HG02884 (cell line): ENCODE results near the gene CARD11.

Experiments
- ATAC-seq: cut with Tn5 transposase; IDR thresholded peaks from one replicate; pipeline ENCODE4 v1.9.1; 2021; ENCODE audit warnings: mild to moderate bottlenecking, moderate library complexity; ENCODE audit not compliant: unreplicated experiment

CARD11 gene

DNA sequence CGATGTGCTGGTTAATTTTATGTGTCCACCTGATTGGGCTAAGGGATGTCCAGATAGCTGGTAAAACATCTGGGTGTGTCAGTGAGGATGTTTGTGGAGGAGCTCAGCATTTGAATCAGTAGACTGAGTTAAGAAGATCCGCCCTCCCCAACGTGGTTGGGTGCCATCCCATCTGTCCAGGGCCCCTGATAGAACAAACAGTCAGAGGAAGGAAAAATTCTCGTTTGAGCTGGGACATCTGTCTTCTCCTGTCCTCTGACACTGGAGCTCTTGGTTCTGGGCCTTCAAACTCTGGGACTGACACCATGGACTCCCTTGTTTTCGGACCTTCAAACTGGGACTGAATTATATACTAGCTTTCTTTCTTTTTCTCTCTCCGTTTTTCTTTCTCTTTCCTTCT, 59.6 kb downstream of the CARD11 start:
- ATAC-seq, result no peak

DNA sequence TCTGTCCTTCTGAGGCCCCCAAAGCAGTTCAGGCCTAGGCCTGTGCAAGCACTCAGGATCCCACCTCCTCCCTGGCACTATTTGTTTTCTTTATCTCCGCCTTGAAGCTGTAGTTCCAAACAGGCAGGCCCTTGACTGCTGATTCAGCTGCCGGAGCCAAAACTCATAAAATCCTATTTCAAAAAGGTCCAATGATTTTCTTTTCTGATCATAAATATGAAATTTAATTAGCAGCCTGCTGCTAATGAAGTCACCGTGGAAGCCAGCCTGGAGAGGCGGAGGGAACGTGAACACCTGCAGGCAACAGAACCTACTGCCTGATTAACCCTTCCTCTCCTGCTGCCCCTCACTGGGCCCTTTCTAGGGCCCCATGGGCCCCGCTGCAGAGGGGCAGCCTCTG, 60.1 kb downstream of the CARD11 start:
- no peak for ATAC-seq

DNA sequence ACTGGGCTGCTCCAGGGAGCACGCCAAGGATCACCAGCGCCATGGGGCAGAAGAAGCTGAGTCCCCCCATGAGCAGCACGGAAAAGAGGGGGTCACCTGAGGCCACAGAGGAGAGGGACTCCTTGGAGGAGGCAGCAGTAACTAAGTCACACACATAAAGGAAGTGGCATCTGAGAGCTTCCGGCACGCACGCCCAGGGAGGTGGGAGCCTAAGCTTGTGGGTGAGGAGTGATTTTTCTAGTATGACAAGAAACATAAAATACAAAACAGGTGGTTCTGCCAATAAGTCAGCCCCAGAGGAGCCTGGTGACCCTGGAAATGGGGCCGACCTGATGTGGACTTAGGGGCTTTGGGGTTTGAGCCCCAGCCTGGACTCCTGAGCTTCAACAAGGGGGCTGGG, 60.8 kb downstream of the CARD11 start:
- no peak for ATAC-seq

DNA sequence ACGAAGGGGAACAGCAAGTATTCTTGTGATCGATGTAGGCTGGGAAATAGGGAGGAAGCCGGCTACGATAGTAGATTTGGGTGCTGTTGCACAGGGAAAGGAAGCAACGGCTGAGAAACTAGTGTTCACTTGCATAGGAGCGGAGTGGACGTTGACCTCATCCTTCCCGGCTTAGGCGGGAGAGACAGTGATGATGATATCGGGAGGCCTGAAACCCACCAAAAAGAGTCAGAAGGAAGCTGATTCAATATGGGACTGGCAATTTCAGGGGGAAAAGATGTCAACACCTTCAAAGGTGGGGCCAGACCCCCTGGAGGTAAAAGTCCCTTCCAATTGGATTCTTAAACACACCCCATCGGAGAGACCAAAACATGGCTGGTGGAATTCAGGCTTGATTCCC, 61.3 kb downstream of the CARD11 start:
- ATAC-seq, result no peak

DNA sequence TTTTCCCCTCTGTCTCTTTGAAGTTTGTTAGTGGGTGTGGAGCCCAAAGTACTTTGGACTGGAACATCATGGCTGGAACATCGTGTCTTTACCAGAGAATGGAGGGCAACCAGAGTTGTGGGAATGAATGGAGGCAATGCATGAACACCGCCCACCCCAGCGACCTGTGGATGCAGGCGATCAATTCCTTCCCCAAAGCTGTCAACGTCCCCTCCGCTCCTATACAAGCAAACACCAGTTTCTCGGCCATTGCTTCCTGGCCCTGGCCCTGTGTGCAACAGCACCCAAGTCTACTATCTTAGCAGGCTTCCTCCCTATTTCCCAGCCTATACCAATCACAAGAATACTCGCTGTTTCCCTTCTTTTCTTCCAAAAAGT, 62.6 kb downstream of the CARD11 start:
- ATAC-seq, result no peak

DNA sequence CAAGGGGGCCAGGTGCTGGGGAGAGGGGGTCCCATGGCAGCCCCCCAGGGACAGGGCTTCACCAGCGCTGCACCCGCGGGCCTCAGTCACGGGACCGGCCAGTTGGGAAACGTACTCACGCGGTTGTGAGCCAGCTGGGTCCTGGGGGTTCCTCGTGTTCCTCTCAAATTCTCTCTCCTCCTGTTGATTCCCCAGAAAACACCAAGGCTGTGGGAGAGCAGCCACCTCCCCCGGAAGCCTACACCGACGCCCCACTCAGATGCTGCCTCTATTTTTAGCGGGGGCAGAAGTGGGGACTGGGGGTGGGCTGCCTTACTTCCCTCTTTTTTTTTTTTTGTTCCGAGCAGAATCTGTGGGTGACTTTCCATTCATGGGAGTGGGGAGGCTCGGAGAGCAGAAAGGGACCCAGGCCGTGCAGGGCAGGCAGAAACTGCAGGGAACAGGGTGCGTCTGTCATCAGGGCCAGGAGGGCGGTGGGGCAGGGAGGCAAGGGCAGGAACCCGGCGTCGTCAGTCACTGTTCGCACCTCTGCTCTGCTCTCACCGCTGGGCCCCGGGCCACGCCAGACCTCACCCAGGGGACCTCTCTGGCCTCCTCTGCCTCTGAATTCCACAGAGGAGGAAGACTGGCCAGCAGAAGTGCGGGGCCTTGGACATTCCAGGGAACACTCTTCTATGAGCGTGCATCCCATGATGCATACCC, 63.1 kb downstream of the CARD11 start:
- no peak for ATAC-seq

DNA sequence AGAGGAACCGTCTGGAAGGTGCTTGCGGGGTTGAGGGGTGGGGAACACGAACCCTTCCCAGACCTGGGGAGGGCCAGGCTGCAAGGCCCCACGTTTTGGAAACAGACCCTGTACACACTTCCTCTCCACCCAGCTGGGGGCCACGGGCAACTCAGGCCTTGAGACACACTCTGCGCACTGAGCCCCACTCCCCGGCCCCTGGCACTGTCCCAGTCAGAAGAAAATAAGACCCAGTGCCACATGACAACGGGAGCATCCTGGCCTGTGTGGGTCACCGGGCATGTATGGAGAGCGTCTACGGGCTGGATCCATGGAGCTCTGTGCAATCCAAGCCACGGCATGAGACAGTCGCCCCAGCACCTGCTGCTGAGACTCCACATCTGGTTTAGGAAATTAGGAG, 63.7 kb downstream of the CARD11 start:
- no peak for ATAC-seq

DNA sequence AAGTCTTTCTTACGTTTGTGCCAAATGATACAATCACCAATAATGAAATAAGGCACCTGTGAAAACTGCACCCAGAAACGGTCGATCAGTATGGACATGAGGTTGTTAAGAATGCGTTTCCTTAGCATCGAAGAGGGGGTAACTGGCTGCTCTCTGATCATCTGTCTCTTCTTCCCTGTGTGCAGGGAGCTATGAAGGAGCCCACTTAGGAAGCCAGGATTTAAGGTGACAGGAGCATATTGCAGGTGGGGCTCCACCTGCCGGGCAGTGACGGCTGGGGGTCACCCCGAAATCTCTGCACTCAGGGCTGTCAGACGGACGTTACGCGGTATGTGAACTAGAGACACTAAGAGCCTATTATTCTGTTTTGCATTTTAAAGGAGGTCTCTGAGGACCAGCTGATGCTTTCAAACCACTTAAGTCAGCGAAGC, 64.5 kb downstream of the CARD11 start:
- no peak for ATAC-seq

DNA sequence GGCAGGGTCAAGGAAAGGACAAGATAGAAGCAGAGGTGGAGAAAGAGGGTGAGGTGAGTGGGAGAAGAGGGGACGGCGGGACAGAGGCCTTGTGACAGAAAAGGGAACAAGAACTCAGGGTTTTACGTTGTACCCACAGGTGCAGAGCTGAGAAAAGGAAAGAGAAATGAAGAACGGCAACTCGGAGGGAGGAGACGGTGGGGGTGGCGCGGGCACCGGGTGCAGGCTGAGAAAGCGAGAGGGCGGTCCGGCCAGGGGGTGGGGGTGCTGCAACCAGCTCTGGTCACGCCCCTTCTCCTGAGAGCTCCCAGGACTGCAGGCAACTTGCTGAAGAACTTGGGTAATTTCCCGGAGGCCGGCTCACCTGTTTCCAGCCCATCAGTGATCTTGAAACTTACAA, 65.3 kb downstream of the CARD11 start:
- peak; percentile 84 for ATAC-seq

DNA sequence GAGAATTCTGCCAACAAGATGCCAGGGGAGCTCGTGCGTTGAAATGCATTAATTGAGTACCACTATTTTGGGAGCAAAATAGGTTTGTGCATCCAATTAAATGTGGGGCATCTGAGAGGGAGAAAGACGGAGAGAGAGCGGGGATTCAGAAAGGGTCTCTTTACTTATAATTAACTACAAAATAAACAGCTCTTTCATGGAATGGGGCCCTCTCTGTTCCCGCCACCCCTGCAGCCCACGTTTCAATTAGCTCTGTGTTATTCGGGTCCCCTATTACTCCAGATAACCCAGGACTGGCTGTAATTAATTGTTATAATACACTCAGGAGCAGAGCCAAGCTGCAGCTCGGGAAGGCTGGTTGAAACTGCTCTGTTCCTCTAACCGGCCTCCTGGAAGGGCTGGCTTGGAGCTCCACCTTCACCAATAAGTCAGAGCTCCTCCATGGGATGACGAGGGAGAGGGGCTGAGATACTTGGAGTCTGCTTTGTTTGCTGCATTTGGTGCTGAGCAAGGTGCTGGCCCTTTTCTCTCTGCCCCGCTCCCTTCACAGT, 67.8 kb downstream of the CARD11 start:
- ATAC-seq, result no peak

DNA sequence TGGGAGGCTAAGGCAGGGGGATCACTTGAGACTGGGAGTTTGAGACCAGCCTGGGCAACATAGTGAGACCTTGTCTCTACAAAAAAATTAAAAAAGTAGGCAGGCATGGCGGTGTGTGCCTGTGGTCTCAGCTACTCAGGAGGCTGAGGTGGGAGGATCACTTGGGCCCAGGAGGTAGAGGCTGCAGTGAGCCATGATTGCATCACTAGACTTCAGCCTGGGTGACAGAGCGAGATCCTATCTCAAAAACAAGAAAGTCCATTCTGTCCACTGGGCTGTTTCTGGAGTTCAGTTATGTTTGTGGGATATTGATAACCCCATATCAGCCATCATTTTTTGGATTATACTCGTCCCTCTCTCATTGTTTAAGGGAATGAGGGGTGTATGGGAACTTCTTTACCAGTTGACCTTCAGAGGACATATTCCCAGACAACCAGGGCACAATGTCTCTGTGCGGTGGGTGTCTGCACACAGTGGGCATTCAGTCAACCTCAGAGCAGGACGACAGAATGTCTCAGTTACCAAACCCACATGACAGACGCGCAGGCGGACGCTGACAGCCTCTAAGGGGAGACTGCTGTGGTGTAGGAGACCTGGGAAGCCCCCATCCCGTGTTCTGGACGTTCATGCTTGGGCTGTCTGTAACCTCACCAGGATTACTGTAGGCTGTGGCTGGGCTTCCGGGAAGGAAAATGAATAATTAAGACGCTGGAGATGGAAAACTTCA, 69.4 kb downstream of the CARD11 start:
- no peak for ATAC-seq

DNA sequence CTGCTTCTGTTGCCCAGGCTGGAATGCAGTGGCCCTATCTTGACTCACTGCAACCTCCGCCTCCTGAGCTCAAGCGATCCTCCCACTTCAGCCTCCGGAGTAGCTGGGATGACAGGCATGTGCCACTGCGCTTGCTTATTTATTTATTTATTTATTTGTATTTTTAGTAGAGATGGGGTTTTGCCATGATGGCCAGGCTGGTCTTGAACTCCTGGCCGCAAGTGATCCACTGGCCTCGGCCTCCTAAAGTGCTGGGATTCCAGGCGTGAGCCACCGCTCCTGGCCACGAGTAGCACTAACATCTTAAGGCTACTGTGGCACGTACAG, 70.9 kb downstream of the CARD11 start:
- ATAC-seq, result no peak

DNA sequence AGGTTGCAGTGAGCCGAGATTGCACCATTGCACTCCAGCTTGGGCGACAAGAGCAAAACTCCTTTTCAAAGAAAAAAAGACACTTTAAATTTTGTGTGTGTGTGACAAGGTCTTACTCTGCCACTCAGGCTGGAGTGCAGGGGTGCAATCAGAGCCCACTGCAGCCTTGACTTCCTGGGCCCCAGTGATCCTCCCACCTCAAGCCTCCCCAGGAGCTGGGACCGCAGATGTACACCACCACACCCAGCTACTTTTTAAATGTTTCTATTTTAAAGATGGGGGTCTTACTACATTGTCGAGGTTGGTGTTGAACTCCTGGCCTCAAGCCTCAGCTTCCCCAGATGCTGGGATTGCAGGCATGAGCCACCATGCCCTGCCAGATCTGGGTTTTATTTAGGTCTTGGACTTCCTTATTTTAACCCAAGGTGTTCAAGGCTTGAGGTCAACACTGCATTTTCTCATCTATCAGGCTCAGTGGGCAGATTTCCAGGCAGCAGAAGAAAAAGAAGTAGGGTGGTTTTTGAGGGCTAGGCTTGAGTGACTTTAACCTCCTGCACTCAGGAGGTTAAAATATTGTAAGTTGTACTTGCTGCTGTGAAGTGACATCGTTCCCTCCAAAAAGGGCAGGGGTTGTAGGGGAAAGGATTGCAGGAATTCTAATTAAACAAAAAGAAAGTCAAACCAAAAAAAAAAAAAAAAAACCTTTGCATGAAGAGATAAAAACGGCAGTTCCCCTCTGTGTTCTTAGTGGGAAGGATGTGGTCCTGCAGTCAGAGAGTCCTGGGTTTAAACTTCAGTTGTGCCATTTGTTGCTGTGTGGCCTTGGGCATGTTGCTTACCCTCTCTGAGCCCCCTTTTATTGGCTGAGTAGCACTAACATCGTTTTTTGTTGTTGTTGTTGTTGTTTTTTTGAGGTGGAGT, 71.5 kb downstream of the CARD11 start:
- no peak for ATAC-seq

DNA sequence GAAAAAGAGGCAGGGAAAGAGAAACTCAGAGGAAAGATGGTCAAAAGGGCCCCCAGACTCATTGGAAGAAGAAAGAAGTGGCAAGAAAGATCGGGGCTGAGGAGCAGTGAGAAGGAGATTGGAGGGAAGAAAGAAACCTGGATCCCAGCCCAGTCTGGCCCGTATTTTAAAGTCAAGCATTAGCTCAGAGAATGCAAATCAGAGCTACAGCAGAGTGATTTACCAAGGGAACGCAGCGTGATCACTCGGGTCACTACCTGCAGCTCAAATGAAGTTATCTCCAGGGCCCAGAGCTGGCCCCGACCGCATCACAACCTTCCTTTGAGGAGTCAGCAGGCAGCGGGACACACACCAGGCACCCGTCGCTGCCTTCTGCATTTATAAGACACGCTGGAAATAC, 72.8 kb downstream of the CARD11 start:
- ATAC-seq, result no peak

DNA sequence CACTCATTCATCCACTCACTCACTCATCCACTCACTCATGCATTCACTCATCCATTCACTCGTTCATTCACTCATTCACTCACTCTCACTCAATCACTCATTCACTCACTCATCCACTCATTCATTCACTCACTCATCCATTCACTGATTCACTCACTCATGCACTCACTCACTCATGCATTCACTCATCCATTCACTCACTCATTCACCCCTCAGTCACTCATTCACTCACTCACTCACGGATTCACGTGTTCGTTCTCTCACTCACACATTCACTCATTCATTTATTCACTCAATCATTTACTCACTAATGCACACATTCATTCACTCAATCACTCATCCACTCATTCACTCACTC, 73.4 kb downstream of the CARD11 start:
- ATAC-seq, result no peak

DNA sequence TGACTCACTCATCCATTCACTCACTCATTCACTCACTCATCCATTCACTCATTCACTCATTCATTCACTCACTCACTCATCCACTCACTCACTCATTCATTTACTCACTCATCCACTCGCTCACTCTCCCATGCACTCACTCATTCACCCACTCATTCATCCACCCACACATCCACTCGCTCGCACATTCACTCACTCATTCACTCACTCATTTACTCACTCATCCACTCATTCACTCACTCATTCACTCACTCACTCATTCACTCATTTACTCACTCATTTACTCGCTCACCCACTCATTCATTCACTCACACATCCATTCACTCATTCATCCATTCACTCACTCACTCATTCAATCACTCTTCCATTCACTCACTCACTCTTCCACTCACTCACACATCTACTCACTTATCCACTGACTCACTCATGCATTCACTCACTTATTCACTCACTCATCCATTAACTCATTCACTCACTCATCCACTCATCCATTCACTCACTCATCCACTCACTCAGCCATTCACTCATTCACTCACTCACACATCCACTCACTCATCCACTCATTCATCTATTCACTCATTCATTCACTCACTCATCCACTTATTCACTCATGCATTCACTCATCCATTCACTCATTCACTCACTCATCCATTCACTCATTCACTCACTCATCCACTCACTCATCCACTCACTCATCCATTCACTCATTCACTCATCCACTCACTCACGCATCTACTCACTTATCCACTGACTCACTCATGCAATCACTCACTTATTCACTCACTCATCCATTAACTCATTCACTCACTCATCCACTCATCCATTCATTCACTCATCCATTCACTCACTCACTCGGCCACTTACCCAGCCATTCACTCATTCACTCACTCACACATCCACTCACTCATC, 74.0 kb downstream of the CARD11 start:
- ATAC-seq, result no peak

DNA sequence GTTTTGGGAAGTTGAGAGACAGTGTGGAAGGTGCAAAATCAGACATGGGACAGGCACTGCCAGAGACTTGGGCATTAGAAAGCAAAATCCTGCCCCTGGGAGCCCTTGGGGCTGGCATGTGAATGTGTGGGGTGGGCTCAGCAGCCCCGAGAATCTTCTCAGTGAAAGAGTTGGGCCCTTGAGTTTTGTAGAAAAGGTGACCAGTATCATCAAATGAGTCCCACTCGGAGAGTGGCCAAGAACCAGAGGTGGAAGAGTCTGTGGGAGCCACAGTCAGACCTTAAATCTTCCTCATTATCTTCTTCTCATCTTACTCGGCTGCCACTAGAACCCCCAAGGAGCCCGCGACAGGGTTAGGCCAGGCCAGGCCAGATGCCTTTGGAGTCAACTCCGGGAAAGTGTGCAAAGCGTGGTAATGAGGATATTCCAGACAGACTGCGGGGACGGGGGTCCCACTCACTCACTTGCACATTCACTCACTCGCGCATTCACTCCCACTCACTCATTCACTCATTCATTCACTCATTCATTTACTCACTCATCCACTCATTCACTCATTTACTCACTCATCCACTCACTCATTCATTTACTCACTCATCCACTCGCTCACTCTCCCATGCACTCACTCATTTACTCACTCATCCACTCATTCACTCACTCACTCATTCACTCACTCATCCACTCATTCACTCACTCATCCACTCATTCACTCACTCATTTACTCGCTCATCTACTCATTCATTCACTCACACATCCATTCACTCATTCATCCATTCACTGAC, 74.9 kb downstream of the CARD11 start:
- no peak for ATAC-seq

DNA sequence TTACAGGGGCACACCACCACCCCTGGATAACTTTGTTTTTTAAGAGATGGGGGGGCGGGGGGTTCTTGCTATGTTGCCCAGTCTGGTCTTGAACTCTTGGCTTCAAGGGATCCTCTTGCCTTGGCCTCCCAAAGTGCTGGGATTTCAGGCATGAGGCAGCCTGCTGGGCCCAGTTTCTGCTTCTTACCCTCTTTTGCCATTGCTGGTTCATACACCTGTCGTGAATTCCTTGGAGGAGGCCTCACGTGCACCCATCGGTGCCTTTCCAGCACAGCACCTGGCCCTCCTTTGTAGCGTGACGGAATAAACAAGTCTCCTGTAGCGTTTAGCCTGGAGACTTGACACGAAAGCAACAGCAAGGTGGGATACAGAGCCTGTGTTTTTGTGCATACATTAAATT, 75.5 kb downstream of the CARD11 start:
- ATAC-seq, result no peak

DNA sequence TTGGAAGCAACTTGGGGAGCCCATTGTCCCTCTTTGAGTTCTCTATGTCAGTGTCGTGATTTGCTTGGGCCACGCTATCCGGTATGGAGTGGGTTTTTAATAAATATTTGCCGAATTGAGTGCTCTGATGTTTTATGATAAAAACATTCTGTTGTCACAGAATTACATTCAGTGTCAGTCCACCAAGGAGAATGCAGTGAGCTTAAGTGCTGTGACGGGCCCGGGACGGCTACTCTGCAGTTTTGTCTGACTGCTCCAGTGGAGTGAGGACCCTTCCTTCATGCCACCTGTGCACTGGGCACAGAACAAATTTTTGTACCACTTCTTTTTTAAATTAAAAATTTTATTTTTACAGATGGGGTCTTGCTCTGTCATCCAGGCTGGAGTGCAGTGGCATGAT, 76.0 kb downstream of the CARD11 start:
- no peak for ATAC-seq

DNA sequence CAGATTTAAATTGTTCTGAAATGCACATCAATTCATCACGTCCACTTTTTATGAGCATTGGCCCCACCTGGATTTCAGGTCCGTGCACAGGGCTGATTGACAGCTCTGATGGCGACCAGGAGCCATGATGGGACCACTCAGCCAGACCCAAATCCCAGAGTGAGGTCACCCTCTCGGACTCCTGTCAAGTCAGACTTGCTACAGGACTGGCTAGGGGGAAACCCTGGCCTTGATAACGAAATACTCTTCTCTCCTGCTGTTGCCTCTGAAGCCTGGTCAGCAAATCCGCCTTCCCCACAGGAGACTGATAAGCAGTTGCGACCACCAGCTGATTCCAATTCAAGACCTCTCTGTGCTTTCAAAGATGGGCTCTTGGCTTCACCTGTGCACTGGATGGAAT, 76.4 kb downstream of the CARD11 start:
- no peak for ATAC-seq
